ENCODE results near the gene OR1N1. TPM values are rescaled to one million over a fixed set of nuclear protein-coding genes. Genes with fewer than 3 reads are reported as not detected.

OR1N1 gene
- total RNA-seq, 1 experiment from 2014 or later: not detected

DNA sequence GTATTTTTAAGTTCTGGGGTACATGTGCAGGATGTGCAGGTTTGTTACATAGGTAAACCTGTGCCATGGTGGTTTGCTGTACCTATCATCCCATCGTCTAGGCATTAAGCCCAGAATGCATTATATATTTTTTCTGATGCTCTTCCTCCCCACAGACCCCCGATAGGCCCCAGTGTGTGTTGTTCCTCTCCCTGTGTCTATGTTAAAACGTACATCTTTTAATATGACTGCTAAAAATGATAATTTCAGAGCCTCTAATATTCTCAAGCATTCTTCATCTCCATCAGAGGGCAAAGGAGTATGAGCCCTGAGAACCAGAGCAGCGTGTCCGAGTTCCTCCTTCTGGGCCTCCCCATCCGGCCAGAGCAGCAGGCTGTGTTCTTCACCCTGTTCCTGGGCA is 16.6 kb downstream of the OR1N1 start, which contains the start of gene OR1J2:
TSS of gene OR1J2 (plus strand) at position 301 of the 400 bp plus-strand sequence. CDS start at position 301, 0 bp downstream.
- POLR2A ChIA-PET (ENCODE audit: unreplicated experiment): no interaction called here
- CTCF ChIA-PET: no interaction called here
- no TSS peak for BruUV-seq (replicated peaks)

DNA sequence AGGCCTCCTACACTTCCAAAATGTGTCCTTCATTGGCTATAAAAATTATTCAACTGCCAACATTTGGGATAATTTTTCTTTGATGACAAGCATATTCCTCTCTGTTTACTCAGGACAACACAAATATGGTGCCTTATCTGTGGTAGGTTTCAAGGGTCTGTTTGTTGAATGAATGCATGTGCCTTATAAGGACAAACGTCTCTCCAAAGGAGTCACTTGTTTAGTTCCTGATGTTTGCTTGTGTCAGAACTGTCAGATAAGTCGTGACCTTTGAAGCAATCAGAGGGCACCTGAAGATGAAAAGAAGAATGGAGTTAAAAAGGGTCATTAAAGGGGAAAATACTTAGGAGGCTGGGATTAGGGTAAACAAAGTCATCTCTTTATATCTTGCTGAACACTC is 20.1 kb downstream of the OR1N1 start:
- Histone ChIP-seq H3K4me1 (ENCODE audit: insufficient read depth, low read length) (no peaks in the 10 kb centered on the region), H3K9me2 (replicated peaks; ENCODE audit: low read length) (no peaks in the 10 kb centered on the region), H3K9me3 (ENCODE audit: low read length) (no peaks in the 10 kb centered on the region), H3K79me2 (ENCODE audit: low read length) (no peaks in the 10 kb centered on the region), H3K27me3 (ENCODE audit: low read length) (peaks cover 27% of the 10 kb centered on the region), H3F3A (ENCODE audit: low read length, unreplicated experiment) (no peaks in the 10 kb centered on the region), H3K4me2 (ENCODE audit: low read length) (no peak overlapping the region), H3K9ac (ENCODE audit: low read length) (no peak overlapping the region), H2AFZ (ENCODE audit: low read length) (no peak overlapping the region), H3K36me3 (ENCODE audit: low read depth, low read length) (no peaks in the 10 kb centered on the region), H4K20me1 (ENCODE audit: low read length) (no peaks in the 10 kb centered on the region), H3K27ac (ENCODE audit: low read length) (no peak overlapping the region), H3K4me3 (ENCODE audit: low read length) (no peak overlapping the region)
- no peak for ATAC-seq
- intact Hi-C loops (cut with micrococcal nuclease): no loop called here
- TF ChIP-seq EZH2phosphoT487 (IDR thresholded peaks at IDR 0.05; ENCODE audit: borderline replicate concordance, low read length) (no peak), EZH2 (IDR thresholded peaks at IDR 0.05; ENCODE audit: low read length, unreplicated experiment) (no peak)
- TF ChIP-seq, protein P1, sequence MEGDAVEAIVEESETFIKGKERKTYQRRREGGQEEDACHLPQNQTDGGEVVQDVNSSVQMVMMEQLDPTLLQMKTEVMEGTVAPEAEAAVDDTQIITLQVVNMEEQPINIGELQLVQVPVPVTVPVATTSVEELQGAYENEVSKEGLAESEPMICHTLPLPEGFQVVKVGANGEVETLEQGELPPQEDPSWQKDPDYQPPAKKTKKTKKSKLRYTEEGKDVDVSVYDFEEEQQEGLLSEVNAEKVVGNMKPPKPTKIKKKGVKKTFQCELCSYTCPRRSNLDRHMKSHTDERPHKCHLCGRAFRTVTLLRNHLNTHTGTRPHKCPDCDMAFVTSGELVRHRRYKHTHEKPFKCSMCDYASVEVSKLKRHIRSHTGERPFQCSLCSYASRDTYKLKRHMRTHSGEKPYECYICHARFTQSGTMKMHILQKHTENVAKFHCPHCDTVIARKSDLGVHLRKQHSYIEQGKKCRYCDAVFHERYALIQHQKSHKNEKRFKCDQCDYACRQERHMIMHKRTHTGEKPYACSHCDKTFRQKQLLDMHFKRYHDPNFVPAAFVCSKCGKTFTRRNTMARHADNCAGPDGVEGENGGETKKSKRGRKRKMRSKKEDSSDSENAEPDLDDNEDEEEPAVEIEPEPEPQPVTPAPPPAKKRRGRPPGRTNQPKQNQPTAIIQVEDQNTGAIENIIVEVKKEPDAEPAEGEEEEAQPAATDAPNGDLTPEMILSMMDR (conservative IDR thresholded peaks at IDR 0.05; ENCODE audit: low read depth, low read length): no peak
- ChIA-PET CTCF (no interaction called here), POLR2A (ENCODE audit: unreplicated experiment) (no interaction called here)
- BruUV-seq (replicated peaks): no TSS peak
- DNase-seq: no peak

More for the DNA sequence above, 16.6 kb downstream of the OR1N1 start, which contains the start of gene OR1J2:
- no peaks in the 10 kb centered on the region for H3K9me3 ChIP-seq (ENCODE audit: low read length)
- no peaks in the 10 kb centered on the region for H3K79me2 ChIP-seq (ENCODE audit: low read length)
- H3K36me3 ChIP-seq (ENCODE audit: low read depth, low read length): no peaks in the 10 kb centered on the region
- H3K27ac ChIP-seq (ENCODE audit: low read length): no peak within 1 kb of the TSS
- no peaks in the 10 kb centered on the region for H4K20me1 ChIP-seq (ENCODE audit: low read length)
- TF ChIP-seq, protein P1 (conservative IDR thresholded peaks at IDR 0.05; ENCODE audit: low read depth, low read length): no peak
- TF ChIP-seq EZH2phosphoT487 (IDR thresholded peaks at IDR 0.05; ENCODE audit: borderline replicate concordance, low read length): no peak
- no peak for TF ChIP-seq EZH2 (IDR thresholded peaks at IDR 0.05; ENCODE audit: low read length, unreplicated experiment)
- no peak within 1 kb of the TSS for H3K4me3 ChIP-seq (ENCODE audit: low read length)
- H3K9me2 ChIP-seq (replicated peaks; ENCODE audit: low read length): no peaks in the 10 kb centered on the region
- no peak within 1 kb of the TSS for H2AFZ ChIP-seq (ENCODE audit: low read length)
- no peak for ATAC-seq
- no peaks in the 10 kb centered on the region for H3K4me1 ChIP-seq (ENCODE audit: insufficient read depth, low read length)
- H3K27me3 ChIP-seq (ENCODE audit: low read length): peaks cover 51% of the 10 kb centered on the region
- no peak for DNase-seq
- no peak within 1 kb of the TSS for H3K4me2 ChIP-seq (ENCODE audit: low read length)
- H3F3A ChIP-seq (ENCODE audit: low read length, unreplicated experiment): no peaks in the 10 kb centered on the region
- no peak within 1 kb of the TSS for H3K9ac ChIP-seq (ENCODE audit: low read length)
- intact Hi-C loops (cut with micrococcal nuclease): no loop called here

DNA sequence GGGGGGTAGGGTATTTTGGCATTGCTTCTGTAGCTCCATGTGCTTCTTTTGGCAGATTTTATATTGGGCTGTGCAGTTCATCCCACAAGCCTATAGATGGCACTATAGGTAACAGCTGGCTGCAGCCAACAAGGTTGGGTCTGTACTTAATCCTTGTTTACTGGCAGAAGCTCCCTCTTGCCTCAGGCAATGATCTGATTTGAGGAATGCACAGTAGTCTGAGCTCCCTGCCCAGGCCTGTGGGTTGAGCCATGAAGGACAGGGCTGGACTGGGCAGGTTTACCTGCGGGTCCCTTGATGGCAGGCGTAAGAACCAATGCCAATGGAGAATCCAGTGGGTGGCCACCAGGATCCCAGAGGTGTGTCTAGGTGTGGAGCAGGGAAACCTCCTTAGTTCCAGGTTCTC is 28.2 kb downstream of the OR1N1 start:
- ChIA-PET CTCF (interaction anchor here (0.7 to 0.9 kb wide), 2 partner anchors 45 to 851 kb away, joined by 3 to 4 read pairs; no protein-coding TSS in a partner anchor), POLR2A (ENCODE audit: unreplicated experiment) (no interaction called here)
- no peak overlapping the region for H3K27ac ChIP-seq (ENCODE audit: low read length)
- no peaks in the 10 kb centered on the region for H4K20me1 ChIP-seq (ENCODE audit: low read length)
- no peaks in the 10 kb centered on the region for H3K79me2 ChIP-seq (ENCODE audit: low read length)
- ATAC-seq: 0 out of 2 replicates have a peak, but pooled peaks have one; percentile 29
- peaks cover 11% of the 10 kb centered on the region; the same call in 1 of the 2 replicates for H3K27me3 ChIP-seq (ENCODE audit: low read length)
- no peak overlapping the region for H3K4me2 ChIP-seq (ENCODE audit: low read length)
- intact Hi-C loops (cut with micrococcal nuclease): no loop called here
- H3K4me1 ChIP-seq (ENCODE audit: insufficient read depth, low read length): no peaks in the 10 kb centered on the region
- H3K36me3 ChIP-seq (ENCODE audit: low read depth, low read length): no peaks in the 10 kb centered on the region; the same call in 1 of the 2 replicates
- no peaks in the 10 kb centered on the region for H3K9me2 ChIP-seq (replicated peaks; ENCODE audit: low read length)
- no peak overlapping the region for H2AFZ ChIP-seq (ENCODE audit: low read length)
- no TSS peak for BruUV-seq (replicated peaks)
- H3K4me3 ChIP-seq (ENCODE audit: low read length): no peak overlapping the region
- TF ChIP-seq, protein P1 (conservative IDR thresholded peaks at IDR 0.05; ENCODE audit: low read depth, low read length): peak; percentile 65
- no peak for TF ChIP-seq EZH2 (IDR thresholded peaks at IDR 0.05; ENCODE audit: low read length, unreplicated experiment)
- no peaks in the 10 kb centered on the region for H3K9me3 ChIP-seq (ENCODE audit: low read length)
- H3F3A ChIP-seq (ENCODE audit: low read length, unreplicated experiment): no peaks in the 10 kb centered on the region
- DNase-seq: peak; percentile 66
- no peak overlapping the region for H3K9ac ChIP-seq (ENCODE audit: low read length)
